HepG2 (cell line): ENCODE measurements around the gene NEK9.

ENCODE experiments used
- CEBPB ChIP-seq: IDR thresholded peaks from 2 replicates; pipeline ENCODE4 v1.6.1; 2011; ENCODE audit warnings: low read depth, low read length, improper control_type of control experiment, borderline replicate concordance
- EZH2 ChIP-seq: conservative IDR thresholded peaks from 2 replicates; pipeline ENCODE4 v1.6.1; 2012; ENCODE audit warnings: mild to moderate bottlenecking, low read depth, low read length, moderate library complexity
- GZF1 ChIP-seq: sonication (generic); formaldehyde crosslinking; IDR thresholded peaks from 2 replicates; pipeline ENCODE4 v1.5.1; 2020; ENCODE audit warnings: mild to moderate bottlenecking, missing genetic modification reagents
- HES4 ChIP-seq: sonication (generic); formaldehyde crosslinking; IDR thresholded peaks from 2 replicates; pipeline ENCODE4 v1.9.0; 2021; ENCODE audit warnings: mild to moderate bottlenecking, missing genetic modification reagents, borderline replicate concordance
- JUN ChIP-seq: sonication (generic); formaldehyde crosslinking; IDR thresholded peaks from 2 replicates; pipeline ENCODE4 v1.4.0; 2020; ENCODE audit warnings: mild to moderate bottlenecking, missing genetic modification reagents
- KLF16 ChIP-seq, 2 experiments: sonication (generic) in 1 of 2; formaldehyde crosslinking in 1 of 2; IDR thresholded peaks; 2 replicates each; pipeline versions ENCODE4 v1.6.1 to v1.8.0; 2016 to 2023; ENCODE audit warnings: missing genetic modification reagents in 2 of 2, missing compliant biosample characterization in 1 of 2
- MLX ChIP-seq: IDR thresholded peaks from 2 replicates; pipeline ENCODE4 v1.6.1; 2016
- RXRA ChIP-seq: sonication (generic); formaldehyde crosslinking; IDR thresholded peaks from 2 replicates; pipeline ENCODE4 v1.5.1; 2020; ENCODE audit warnings: missing genetic modification reagents
- TBX3 ChIP-seq: fragments of 450-650 bp; IDR thresholded peaks from 2 replicates; pipeline ENCODE4 v1.6.1; 2017; ENCODE audit warnings: antibody characterized with exemption, mild to moderate bottlenecking, inconsistent platforms, borderline replicate concordance
- ZNF597 ChIP-seq: sonication (generic); formaldehyde crosslinking; IDR thresholded peaks from 2 replicates; pipeline ENCODE4 v1.5.0; 2020; ENCODE audit warnings: missing genetic modification reagents
- TF ChIP-seq, protein P1 (sequence below): sonication (generic); formaldehyde crosslinking; IDR thresholded peaks from 2 replicates; pipeline ENCODE4 v1.5.0; 2020; ENCODE audit warnings: mild to moderate bottlenecking, missing genetic modification reagents, moderate library complexity

GRCh38 chr14:75162631-75163030 is 35.8 kb upstream of the NEK9 start:
- TF ChIP-seq TBX3 (no peak), GZF1 (no peak), HES4 (CRISPR knock-in tag) (no peak), ZNF597 (CRISPR knock-in tag) (no peak), CEBPB (no peak), RXRA (CRISPR knock-in tag) (no peak), JUN (no peak), MLX (CRISPR knock-in tag) (no peak), EZH2 (no peak), KLF16 (CRISPR knock-in tag; IDR thresholded peaks at IDR 0.05) (no peak)
- TF ChIP-seq, protein P1, sequence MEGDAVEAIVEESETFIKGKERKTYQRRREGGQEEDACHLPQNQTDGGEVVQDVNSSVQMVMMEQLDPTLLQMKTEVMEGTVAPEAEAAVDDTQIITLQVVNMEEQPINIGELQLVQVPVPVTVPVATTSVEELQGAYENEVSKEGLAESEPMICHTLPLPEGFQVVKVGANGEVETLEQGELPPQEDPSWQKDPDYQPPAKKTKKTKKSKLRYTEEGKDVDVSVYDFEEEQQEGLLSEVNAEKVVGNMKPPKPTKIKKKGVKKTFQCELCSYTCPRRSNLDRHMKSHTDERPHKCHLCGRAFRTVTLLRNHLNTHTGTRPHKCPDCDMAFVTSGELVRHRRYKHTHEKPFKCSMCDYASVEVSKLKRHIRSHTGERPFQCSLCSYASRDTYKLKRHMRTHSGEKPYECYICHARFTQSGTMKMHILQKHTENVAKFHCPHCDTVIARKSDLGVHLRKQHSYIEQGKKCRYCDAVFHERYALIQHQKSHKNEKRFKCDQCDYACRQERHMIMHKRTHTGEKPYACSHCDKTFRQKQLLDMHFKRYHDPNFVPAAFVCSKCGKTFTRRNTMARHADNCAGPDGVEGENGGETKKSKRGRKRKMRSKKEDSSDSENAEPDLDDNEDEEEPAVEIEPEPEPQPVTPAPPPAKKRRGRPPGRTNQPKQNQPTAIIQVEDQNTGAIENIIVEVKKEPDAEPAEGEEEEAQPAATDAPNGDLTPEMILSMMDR (CRISPR knock-in tag), result 0 out of 2 replicates have a peak, but pooled peaks have one; percentile 15
